Measurements from ENCODE around the gene ABLIM2. TPM values are rescaled to one million over a fixed set of nuclear protein-coding genes. Genes with fewer than 3 reads are reported as not detected.

The ABLIM2 gene
- total and polyA plus RNA-seq, 2 experiments from 2014 or later, result 1.5 to 4.3 TPM

GRCh38 chr4:7926822-7927221, 231.8 kb downstream of the ABLIM2 start:
- Mint-ChIP-seq H3K4me1 (peaks cover 33% of the 10 kb centered on the region), H3K36me3 (ENCODE audit: low read depth) (no peaks in the 10 kb centered on the region; the same call in 2 of the 3 replicates), H3K27ac (no peak overlapping the region), H3K9me3 (no peaks in the 10 kb centered on the region; the same call in 2 of the 3 replicates), H3K27me3 (ENCODE audit: insufficient read depth, low read depth, poor library complexity) (no peaks in the 10 kb centered on the region), H3K4me3 (no peak overlapping the region)
- Histone ChIP-seq H3K27me3 (ENCODE audit: insufficient read depth) (no peaks in the 10 kb centered on the region), H4K20me1 (replicated peaks; ENCODE audit: insufficient read depth) (peaks cover 7% of the 10 kb centered on the region), H3K4me1 (ENCODE audit: insufficient read depth) (peaks cover 23% of the 10 kb centered on the region), H3K9me2 (ENCODE audit: insufficient read depth) (no peaks in the 10 kb centered on the region), H3F3A (replicated peaks; ENCODE audit: low read depth) (no peaks in the 10 kb centered on the region), H3K4me2 (no peak overlapping the region), H3K36me3 (ENCODE audit: insufficient read depth) (no peaks in the 10 kb centered on the region), H2AFZ (no peak overlapping the region), H3K27ac (ENCODE audit: low read depth) (no peak overlapping the region), H3K4me3 (no peak overlapping the region), H3K79me2 (replicated peaks; ENCODE audit: insufficient read depth) (peaks cover 99% of the 10 kb centered on the region)
- TF ChIP-seq ZNF114 (CRISPR knock-in tag; IDR thresholded peaks at IDR 0.05), result no peak
- no peak for TF ChIP-seq ZNF331 (CRISPR knock-in tag; IDR thresholded peaks at IDR 0.05; ENCODE audit: low read depth)
- no peak for TF ChIP-seq CREB1 (CRISPR knock-in tag; IDR thresholded peaks at IDR 0.05; ENCODE audit: low read depth)
- TF ChIP-seq, protein P1, sequence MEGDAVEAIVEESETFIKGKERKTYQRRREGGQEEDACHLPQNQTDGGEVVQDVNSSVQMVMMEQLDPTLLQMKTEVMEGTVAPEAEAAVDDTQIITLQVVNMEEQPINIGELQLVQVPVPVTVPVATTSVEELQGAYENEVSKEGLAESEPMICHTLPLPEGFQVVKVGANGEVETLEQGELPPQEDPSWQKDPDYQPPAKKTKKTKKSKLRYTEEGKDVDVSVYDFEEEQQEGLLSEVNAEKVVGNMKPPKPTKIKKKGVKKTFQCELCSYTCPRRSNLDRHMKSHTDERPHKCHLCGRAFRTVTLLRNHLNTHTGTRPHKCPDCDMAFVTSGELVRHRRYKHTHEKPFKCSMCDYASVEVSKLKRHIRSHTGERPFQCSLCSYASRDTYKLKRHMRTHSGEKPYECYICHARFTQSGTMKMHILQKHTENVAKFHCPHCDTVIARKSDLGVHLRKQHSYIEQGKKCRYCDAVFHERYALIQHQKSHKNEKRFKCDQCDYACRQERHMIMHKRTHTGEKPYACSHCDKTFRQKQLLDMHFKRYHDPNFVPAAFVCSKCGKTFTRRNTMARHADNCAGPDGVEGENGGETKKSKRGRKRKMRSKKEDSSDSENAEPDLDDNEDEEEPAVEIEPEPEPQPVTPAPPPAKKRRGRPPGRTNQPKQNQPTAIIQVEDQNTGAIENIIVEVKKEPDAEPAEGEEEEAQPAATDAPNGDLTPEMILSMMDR (conservative IDR thresholded peaks at IDR 0.05; ENCODE audit: low read depth in 2 of 2), result no peak
- TF ChIP-seq REST (IDR thresholded peaks at IDR 0.05; ENCODE audit: unreplicated experiment), result no peak
- TF ChIP-seq STAT1 (IDR thresholded peaks at IDR 0.05; ENCODE audit: unreplicated experiment), result no peak
- TF ChIP-seq POLR2AphosphoS5 (IDR thresholded peaks at IDR 0.05; ENCODE audit: low read depth), result no peak
- TF ChIP-seq EZH2 (IDR thresholded peaks at IDR 0.05; ENCODE audit: low read depth, unreplicated experiment), result no peak
- TF ChIP-seq JUNB (IDR thresholded peaks at IDR 0.05; ENCODE audit: unreplicated experiment), result no peak
- TF ChIP-seq ETS1 (IDR thresholded peaks at IDR 0.05), result no peak
- TF ChIP-seq EZH2phosphoT487 (IDR thresholded peaks at IDR 0.05; ENCODE audit: unreplicated experiment), result no peak
- TF ChIP-seq NANOG (IDR thresholded peaks at IDR 0.05; ENCODE audit: borderline replicate concordance), result no peak
- no peak for TF ChIP-seq ZNF462 (CRISPR knock-in tag; IDR thresholded peaks at IDR 0.05)
- ATAC-seq (no peak), DNase-seq (ENCODE audit: low spot score) (no peak)
